ENCODE data around the gene LRP2. TPM values are rescaled to one million over a fixed set of nuclear protein-coding genes. Genes with fewer than 3 reads are reported as not detected.

The LRP2 gene
- total RNA-seq, 1 experiment from 2014 or later: 0.59 TPM

DNA sequence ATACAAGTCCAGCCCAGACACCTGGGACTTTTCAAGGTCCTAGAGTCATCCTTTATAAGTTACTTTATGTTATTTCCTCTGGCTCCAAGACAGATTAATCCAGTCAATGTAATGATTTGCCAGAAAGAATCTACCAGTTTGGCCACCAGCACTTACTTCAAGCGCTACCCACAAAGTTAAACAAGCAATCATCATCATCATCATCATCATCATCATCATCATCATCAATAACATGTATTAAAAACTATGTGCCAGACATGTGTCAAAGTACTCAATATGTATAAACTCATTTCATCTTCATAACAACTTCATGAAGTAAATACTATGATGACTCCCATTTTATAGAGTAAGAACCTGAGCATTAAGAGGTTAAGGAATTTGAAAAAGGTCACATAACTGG lies 64.3 kb downstream of the LRP2 start:
- POLR2A ChIA-PET: no interaction called here
- CTCF ChIA-PET: no interaction called here
- H3K36me3 Mint-ChIP-seq: no peaks in the 10 kb centered on the region
- no peaks in the 10 kb centered on the region for H3K27me3 Mint-ChIP-seq (ENCODE audit: low read depth)
- no peak overlapping the region for H3K27ac Mint-ChIP-seq
- no peaks in the 10 kb centered on the region for H3K9me3 Mint-ChIP-seq
- H3K4me1 Mint-ChIP-seq: peaks cover 18% of the 10 kb centered on the region
- ATAC-seq (no peak), DNase-seq (ENCODE audit: low spot score) (no peak)
- TF ChIP-seq ZBTB21 (CRISPR knock-in tag; IDR thresholded peaks at IDR 0.05; ENCODE audit: borderline replicate concordance): no peak
- no peak overlapping the region for H3K4me3 Mint-ChIP-seq

DNA sequence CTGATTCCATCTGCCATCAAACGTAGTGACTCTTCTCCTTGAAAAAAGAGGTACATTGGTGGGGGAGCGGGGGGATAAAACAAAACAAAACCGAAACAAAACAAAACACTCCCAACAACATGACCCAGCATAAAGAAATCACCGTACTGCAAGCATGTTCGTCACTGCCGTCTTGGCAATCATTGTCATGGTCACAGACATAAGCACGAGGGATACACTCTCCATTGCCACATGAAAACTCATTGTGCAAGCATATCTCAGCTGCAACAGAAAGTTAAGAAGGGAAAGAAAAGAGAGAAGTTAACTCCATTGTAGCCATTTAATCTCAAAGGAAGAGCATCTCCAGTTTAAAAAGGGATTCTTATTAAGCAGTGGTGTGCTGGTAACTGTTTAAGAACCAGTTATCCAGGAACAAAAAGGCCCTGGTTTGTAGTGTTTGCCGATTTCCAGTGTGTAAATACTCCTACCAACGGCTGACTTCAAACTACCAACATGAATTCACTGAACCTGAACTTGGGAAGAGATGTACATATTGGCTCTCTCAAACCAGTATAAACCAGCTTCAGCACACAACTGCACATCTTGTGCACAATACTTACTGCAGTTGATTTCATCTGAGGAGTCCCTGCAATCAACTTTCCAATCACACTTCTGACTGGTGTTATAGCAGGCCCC lies 68.2 kb downstream of the LRP2 start:
- ATAC-seq (no peak), DNase-seq (ENCODE audit: low spot score) (no peak)
- Mint-ChIP-seq H3K27ac (no peak overlapping the region), H3K9me3 (no peaks in the 10 kb centered on the region), H3K36me3 (no peaks in the 10 kb centered on the region), H3K27me3 (ENCODE audit: low read depth) (no peaks in the 10 kb centered on the region), H3K4me3 (no peak overlapping the region), H3K4me1 (peaks cover 22% of the 10 kb centered on the region)
- CTCF ChIA-PET: no interaction called here
- POLR2A ChIA-PET: no interaction called here
- no peak for TF ChIP-seq FOXK1 (CRISPR knock-in tag; IDR thresholded peaks at IDR 0.05)
- TF ChIP-seq, protein P1, sequence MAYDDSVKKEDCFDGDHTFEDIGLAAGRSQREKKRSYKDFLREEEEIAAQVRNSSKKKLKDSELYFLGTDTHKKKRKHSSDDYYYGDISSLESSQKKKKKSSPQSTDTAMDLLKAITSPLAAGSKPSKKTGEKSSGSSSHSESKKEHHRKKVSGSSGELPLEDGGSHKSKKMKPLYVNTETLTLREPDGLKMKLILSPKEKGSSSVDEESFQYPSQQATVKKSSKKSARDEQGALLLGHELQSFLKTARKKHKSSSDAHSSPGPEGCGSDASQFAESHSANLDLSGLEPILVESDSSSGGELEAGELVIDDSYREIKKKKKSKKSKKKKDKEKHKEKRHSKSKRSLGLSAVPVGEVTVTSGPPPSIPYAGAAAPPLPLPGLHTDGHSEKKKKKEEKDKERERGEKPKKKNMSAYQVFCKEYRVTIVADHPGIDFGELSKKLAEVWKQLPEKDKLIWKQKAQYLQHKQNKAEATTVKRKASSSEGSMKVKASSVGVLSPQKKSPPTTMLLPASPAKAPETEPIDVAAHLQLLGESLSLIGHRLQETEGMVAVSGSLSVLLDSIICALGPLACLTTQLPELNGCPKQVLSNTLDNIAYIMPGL (CRISPR knock-in tag; IDR thresholded peaks at IDR 0.05): no peak
- TF ChIP-seq, protein P2, sequence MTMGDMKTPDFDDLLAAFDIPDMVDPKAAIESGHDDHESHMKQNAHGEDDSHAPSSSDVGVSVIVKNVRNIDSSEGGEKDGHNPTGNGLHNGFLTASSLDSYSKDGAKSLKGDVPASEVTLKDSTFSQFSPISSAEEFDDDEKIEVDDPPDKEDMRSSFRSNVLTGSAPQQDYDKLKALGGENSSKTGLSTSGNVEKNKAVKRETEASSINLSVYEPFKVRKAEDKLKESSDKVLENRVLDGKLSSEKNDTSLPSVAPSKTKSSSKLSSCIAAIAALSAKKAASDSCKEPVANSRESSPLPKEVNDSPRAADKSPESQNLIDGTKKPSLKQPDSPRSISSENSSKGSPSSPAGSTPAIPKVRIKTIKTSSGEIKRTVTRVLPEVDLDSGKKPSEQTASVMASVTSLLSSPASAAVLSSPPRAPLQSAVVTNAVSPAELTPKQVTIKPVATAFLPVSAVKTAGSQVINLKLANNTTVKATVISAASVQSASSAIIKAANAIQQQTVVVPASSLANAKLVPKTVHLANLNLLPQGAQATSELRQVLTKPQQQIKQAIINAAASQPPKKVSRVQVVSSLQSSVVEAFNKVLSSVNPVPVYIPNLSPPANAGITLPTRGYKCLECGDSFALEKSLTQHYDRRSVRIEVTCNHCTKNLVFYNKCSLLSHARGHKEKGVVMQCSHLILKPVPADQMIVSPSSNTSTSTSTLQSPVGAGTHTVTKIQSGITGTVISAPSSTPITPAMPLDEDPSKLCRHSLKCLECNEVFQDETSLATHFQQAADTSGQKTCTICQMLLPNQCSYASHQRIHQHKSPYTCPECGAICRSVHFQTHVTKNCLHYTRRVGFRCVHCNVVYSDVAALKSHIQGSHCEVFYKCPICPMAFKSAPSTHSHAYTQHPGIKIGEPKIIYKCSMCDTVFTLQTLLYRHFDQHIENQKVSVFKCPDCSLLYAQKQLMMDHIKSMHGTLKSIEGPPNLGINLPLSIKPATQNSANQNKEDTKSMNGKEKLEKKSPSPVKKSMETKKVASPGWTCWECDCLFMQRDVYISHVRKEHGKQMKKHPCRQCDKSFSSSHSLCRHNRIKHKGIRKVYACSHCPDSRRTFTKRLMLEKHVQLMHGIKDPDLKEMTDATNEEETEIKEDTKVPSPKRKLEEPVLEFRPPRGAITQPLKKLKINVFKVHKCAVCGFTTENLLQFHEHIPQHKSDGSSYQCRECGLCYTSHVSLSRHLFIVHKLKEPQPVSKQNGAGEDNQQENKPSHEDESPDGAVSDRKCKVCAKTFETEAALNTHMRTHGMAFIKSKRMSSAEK (CRISPR knock-in tag; IDR thresholded peaks at IDR 0.05; ENCODE audit: borderline replicate concordance): no peak
- no peak for TF ChIP-seq CBFB (CRISPR knock-in tag; IDR thresholded peaks at IDR 0.05; ENCODE audit: low read depth)
- TF ChIP-seq ESRRA (CRISPR knock-in tag; IDR thresholded peaks at IDR 0.05; ENCODE audit: borderline replicate concordance): no peak
- TF ChIP-seq, protein P3, sequence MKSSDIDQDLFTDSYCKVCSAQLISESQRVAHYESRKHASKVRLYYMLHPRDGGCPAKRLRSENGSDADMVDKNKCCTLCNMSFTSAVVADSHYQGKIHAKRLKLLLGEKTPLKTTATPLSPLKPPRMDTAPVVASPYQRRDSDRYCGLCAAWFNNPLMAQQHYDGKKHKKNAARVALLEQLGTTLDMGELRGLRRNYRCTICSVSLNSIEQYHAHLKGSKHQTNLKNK (CRISPR knock-in tag; IDR thresholded peaks at IDR 0.05): no peak
- TF ChIP-seq, protein P4, sequence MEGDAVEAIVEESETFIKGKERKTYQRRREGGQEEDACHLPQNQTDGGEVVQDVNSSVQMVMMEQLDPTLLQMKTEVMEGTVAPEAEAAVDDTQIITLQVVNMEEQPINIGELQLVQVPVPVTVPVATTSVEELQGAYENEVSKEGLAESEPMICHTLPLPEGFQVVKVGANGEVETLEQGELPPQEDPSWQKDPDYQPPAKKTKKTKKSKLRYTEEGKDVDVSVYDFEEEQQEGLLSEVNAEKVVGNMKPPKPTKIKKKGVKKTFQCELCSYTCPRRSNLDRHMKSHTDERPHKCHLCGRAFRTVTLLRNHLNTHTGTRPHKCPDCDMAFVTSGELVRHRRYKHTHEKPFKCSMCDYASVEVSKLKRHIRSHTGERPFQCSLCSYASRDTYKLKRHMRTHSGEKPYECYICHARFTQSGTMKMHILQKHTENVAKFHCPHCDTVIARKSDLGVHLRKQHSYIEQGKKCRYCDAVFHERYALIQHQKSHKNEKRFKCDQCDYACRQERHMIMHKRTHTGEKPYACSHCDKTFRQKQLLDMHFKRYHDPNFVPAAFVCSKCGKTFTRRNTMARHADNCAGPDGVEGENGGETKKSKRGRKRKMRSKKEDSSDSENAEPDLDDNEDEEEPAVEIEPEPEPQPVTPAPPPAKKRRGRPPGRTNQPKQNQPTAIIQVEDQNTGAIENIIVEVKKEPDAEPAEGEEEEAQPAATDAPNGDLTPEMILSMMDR (IDR thresholded peaks at IDR 0.05): no peak
- TF ChIP-seq, protein P5, sequence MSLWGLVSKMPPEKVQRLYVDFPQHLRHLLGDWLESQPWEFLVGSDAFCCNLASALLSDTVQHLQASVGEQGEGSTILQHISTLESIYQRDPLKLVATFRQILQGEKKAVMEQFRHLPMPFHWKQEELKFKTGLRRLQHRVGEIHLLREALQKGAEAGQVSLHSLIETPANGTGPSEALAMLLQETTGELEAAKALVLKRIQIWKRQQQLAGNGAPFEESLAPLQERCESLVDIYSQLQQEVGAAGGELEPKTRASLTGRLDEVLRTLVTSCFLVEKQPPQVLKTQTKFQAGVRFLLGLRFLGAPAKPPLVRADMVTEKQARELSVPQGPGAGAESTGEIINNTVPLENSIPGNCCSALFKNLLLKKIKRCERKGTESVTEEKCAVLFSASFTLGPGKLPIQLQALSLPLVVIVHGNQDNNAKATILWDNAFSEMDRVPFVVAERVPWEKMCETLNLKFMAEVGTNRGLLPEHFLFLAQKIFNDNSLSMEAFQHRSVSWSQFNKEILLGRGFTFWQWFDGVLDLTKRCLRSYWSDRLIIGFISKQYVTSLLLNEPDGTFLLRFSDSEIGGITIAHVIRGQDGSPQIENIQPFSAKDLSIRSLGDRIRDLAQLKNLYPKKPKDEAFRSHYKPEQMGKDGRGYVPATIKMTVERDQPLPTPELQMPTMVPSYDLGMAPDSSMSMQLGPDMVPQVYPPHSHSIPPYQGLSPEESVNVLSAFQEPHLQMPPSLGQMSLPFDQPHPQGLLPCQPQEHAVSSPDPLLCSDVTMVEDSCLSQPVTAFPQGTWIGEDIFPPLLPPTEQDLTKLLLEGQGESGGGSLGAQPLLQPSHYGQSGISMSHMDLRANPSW (CRISPR knock-in tag; conservative IDR thresholded peaks at IDR 0.05; ENCODE audit: low read depth): no peak
- TF ChIP-seq, protein P6, sequence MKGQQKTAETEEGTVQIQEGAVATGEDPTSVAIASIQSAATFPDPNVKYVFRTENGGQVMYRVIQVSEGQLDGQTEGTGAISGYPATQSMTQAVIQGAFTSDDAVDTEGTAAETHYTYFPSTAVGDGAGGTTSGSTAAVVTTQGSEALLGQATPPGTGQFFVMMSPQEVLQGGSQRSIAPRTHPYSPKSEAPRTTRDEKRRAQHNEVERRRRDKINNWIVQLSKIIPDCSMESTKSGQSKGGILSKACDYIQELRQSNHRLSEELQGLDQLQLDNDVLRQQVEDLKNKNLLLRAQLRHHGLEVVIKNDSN (CRISPR knock-in tag; IDR thresholded peaks at IDR 0.05): no peak
- no peak for TF ChIP-seq RELA (CRISPR knock-in tag; IDR thresholded peaks at IDR 0.05; ENCODE audit: borderline replicate concordance)
- TF ChIP-seq NFYB (CRISPR knock-in tag; conservative IDR thresholded peaks at IDR 0.05; ENCODE audit: low read depth): no peak
- no peak for TF ChIP-seq SMAD3 (CRISPR knock-in tag; IDR thresholded peaks at IDR 0.05; ENCODE audit: borderline replicate concordance)
- TF ChIP-seq, protein P7, sequence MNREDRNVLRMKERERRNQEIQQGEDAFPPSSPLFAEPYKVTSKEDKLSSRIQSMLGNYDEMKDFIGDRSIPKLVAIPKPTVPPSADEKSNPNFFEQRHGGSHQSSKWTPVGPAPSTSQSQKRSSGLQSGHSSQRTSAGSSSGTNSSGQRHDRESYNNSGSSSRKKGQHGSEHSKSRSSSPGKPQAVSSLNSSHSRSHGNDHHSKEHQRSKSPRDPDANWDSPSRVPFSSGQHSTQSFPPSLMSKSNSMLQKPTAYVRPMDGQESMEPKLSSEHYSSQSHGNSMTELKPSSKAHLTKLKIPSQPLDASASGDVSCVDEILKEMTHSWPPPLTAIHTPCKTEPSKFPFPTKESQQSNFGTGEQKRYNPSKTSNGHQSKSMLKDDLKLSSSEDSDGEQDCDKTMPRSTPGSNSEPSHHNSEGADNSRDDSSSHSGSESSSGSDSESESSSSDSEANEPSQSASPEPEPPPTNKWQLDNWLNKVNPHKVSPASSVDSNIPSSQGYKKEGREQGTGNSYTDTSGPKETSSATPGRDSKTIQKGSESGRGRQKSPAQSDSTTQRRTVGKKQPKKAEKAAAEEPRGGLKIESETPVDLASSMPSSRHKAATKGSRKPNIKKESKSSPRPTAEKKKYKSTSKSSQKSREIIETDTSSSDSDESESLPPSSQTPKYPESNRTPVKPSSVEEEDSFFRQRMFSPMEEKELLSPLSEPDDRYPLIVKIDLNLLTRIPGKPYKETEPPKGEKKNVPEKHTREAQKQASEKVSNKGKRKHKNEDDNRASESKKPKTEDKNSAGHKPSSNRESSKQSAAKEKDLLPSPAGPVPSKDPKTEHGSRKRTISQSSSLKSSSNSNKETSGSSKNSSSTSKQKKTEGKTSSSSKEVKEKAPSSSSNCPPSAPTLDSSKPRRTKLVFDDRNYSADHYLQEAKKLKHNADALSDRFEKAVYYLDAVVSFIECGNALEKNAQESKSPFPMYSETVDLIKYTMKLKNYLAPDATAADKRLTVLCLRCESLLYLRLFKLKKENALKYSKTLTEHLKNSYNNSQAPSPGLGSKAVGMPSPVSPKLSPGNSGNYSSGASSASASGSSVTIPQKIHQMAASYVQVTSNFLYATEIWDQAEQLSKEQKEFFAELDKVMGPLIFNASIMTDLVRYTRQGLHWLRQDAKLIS (CRISPR knock-in tag; IDR thresholded peaks at IDR 0.05; ENCODE audit: borderline replicate concordance): no peak
- TF ChIP-seq, protein P8, sequence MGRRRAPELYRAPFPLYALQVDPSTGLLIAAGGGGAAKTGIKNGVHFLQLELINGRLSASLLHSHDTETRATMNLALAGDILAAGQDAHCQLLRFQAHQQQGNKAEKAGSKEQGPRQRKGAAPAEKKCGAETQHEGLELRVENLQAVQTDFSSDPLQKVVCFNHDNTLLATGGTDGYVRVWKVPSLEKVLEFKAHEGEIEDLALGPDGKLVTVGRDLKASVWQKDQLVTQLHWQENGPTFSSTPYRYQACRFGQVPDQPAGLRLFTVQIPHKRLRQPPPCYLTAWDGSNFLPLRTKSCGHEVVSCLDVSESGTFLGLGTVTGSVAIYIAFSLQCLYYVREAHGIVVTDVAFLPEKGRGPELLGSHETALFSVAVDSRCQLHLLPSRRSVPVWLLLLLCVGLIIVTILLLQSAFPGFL (CRISPR knock-in tag; IDR thresholded peaks at IDR 0.05; ENCODE audit: borderline replicate concordance): no peak

Data from WTC11 (cell line).